IPS-11a (cell line): ENCODE measurements around the gene PIGK.
A peak's percentile ranks its signal among the peaks of the same experiment; 100 is the strongest.
"Not testable (repeated sequence)": the region's sequence is repeated elsewhere in the genome, so short reads cannot be mapped to it uniquely, and the experiment has no call there.

ENCODE experiments used
- H3K4me3 ChIP-seq: one replicate; pipeline ENCODE4 v1.5.1; 2013; ENCODE audit warnings: low read depth, low read length, control low read depth

The PIGK gene

DNA sequence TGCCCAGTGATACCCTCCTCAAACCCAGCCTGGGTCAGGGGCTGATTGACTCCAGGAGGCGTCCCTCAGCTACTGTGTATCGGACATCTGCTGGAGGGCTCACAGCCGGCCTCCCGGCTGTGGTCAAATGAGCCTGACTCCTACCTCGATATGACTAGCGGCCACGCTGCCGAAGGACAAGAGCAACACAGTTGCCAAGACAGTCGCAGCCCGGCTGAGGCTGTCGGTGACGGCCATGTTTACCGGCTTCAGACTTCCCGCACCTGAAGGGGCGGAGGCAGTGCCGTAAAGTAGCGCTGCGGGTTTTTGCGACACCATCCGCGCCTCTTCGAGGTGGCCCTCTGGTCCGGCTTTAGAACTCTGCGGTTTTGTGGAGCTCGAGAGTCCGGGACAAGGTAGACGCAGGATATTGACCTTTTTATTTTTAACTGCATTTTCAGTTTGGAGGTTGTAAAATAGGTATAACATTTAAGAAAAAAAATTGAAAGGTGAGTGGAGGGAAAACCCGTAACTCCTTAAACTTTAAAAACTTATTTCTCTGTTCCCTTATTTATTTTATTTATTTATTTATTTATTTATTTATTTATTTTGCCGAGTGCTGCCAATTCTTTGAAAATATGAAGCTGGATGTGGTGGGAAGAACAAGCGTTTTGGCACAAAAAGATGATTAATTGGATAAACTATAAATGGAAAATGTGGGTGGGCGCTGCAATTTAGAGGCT, at the start of gene PIGK:
Gene PIGK, minus strand, starts transcription at position 265 of the 722 bp plus-strand sequence. Its CDS starts 28 bp downstream, at position 237.
- peak within 1 kb of the TSS; percentile 97 for H3K4me3 ChIP-seq

GRCh38 chr1:77267035-77267434, 47.8 kb upstream of the PIGK start:
- no peak overlapping the region for H3K4me3 ChIP-seq

- no peak overlapping the region for H3K4me3 ChIP-seq
These were observed 46.0 kb upstream of the PIGK start for GRCh38 chr1:77265180-77265579.

DNA sequence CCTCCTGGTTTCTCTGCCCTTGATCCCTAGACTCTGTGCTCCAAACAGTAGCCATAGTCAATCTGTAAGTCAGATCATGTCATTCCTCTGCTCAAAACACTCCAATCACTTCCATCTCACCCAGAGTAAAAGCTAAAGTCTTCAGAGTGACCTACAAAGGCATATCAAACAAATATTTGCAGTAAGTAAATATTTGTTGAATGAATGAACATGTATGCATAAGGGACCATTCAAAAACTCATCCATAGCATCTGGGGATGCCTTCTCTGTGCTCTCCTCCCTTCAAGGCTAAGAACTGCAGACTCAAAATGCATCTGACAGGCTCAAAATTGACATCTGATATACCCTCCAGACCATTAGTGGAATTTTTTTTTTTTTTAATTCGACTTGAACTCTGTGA, 44.5 kb upstream of the PIGK start:
- H3K4me3 ChIP-seq: no peak overlapping the region

DNA sequence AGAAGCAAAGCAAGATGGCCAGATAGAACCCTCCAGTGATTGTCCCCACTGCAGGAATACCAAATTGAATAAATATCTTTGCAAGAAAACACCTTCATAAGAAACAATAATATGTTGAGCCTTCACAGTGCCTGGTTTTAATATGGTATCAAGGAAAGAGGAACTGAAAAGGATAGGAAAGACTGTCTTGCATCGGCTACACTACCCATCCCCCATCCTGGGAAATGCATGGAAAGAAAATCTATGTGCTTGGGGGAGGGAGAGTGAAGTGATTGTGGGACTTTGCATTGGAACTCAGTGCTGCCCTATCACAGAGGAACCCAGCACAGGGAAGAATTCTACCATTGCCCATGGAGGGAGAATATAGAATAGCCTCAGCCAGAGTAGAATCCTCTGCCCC, 34.0 kb upstream of the PIGK start:
- H3K4me3 ChIP-seq: no peak overlapping the region

- H3K4me3 ChIP-seq: no peak overlapping the region
These were observed 30.9 kb upstream of the PIGK start for GRCh38 chr1:77250126-77250525.

GRCh38 chr1:77245830-77246229, 26.6 kb upstream of the PIGK start:
- H3K4me3 ChIP-seq: no peak overlapping the region

DNA sequence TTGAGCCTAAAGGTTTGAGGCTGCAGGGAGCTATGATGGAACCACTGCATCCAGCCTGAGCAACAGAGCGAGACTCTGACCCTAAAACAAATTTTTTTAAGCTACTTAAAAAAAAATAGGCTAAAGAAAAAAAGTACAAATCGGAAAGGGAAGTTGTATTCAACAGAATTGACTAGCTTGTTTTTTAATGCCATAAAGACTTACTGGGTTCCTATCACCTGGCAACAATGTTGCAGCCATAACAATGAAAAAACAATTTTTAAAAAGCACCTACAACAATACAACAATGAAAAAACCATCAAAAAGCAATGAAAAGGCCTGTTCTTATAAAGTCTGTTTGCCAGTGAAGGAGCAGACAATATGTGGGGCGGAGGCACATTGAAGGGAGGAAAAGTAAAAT, 20.1 kb upstream of the PIGK start:
- H3K4me3 ChIP-seq: no peak overlapping the region

DNA sequence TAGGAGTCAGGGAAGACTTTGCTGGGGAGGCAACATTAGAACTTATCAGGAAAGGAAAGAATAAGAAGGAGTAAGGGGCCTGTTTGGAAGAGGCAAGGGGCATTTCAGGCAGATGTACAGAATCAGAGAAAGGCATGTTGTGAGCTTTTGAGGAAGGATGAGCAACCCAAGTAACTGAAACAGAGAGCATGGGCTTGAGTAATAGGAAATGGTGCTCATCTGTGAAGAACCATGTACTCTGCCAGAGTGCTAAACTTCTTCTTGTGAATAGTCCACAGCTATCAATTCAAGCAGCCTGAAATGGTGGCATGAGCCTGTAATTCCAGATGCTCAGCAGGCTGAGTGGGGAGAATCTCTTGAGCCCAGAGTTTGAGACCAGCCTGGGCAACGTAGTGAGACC, 19.2 kb upstream of the PIGK start:
- no peak overlapping the region for H3K4me3 ChIP-seq

DNA sequence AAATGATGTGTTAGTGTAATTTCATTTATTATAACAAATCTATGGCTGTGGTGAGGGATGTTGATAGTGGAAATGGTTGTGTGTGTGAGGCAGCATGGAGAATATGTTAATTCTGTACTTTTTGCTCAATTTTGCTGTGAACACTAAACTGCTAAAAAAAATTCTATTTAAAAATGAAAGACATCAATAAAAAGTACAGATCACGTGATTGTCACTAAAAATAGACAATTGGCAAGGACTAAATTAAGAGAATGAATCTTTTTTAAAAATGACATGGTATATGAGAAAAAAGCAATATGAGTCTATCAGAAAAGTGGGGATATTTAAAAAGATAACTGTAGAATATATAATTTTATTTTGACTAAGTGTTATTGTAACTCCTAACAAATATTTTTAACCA, 15.7 kb upstream of the PIGK start:
- H3K4me3 ChIP-seq: no peak overlapping the region

GRCh38 chr1:77234096-77234495, 14.9 kb upstream of the PIGK start:
- no peak overlapping the region for H3K4me3 ChIP-seq

GRCh38 chr1:77232829-77233228, 13.6 kb upstream of the PIGK start:
- no peak overlapping the region for H3K4me3 ChIP-seq

DNA sequence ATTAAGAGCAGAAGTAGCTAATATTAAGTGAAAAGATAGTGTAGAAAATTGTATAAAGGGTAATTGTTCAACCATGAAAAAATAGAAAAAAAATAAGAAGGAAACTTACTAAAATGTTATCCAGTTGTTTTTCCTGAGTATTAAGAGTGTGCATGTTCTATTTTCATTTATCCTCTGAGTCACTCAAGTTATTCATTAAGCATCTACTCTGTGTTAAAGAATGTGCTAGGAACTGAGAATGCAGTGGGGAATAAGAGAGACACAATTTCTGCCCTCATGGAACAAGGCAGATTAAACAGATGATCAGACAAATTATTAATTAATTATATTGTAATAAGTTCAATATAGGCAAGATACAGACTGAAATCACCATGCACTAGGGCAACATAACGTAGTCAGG, 10.8 kb upstream of the PIGK start:
- H3K4me3 ChIP-seq: no peak overlapping the region

DNA sequence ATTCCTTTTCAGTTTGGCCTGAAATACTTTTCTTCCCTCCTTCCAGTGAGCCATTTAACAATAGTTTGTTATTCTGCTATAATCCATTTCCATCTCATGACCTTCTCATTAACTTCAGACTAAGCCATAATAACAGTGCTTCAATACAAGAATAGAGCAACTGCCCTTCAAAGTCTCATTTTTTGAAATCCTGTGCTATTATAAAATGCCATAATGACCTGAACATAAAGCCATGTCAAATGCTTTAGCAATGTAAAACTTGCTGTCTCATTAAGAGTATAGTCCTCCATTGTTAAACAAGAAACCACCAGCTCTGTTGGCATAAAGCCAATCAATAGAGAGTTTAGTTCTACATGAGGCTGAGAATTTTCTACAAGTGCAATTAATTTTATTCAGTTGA, 9.6 kb upstream of the PIGK start:
- no peak overlapping the region for H3K4me3 ChIP-seq

- no peak overlapping the region for H3K4me3 ChIP-seq
These were observed 8.2 kb upstream of the PIGK start for GRCh38 chr1:77227381-77227780.

DNA sequence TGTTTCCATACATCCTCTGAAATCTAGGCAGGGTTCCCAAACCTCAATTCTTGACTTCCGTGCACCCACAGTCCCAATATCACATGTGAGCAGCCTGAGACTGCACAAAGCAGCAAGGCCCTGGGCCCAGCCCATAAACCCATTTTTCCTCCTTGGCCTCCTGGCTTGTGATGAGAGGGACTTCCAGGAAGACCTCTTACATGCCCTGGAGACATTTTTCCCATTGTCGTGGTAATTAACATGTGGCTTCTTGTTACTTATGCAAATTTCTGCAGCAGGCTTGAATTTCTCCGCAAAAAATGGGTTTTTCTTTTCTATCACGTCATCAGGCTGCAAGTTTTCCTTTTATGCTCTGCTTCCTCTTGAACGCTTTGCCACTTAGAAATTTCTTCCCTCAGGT, 3.3 kb upstream of the PIGK start:
- H3K4me3 ChIP-seq: no peak overlapping the region

DNA sequence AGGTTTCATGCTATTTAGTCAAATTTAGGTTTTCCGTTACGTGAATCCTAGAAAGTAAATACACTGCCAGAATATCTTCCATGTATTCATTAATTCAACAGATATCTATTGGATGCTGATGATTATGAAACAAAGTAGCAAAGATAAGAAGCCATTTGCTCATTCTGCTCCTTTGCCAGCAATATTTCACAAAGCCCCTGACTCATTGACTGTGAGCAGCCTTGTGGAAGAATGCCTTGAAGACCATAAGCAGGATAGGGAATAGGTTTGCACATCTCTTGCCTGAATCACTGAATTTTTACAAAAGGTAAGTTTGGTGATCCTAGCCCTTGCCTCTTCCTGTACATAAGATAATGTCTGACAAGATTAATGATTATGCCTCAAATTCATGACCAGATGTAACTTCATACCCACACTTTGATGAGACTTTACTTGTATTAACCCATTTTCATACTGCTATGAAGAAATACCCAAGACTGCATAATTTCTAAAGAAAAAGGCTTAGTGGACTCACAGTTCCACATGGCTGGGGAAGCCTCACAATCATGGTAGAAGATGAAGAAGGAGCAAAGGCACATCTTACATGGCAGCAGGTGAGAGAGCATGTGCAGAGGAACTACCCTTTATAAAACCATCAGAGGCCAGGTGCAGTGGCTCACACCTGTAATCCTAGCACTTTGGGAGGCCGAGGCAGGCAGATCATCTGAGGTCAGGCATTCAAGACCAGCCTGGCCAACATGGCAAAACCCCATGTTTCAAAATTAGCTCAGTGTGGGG, 1.6 kb upstream of the PIGK start:
- no peak overlapping the region for H3K4me3 ChIP-seq

DNA sequence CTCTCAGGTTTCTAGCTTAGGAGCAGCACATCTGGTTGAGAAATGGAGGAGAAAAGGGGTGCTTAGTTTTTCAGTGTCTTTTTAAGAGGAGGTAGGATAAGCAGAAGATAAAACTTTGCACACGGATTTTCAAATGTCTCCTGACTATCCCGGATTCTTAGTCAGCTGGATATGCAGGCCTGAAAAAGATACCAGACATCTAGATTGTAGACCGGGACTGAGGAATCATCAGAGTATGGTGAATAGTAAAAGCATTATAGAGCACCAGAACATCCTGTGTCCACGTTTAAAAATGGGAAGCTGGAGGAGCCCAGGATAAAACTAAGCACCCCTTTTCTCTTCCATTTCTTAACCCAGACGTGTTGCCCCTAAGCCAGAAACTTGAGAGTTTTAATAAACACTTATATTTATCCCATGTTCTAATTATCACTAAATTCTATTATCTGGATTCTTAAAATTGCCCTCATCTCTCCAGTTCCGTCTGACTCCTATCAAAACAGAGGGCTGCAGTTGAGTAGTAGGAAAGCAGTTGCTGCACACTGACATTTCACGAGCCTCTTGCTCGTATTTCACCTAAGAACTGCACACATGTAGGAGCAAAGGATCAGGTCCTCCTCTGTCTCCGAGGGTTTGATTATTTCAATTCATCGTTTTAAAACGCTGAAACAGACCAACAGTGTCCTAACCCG, 609 bp downstream of the PIGK start:
- peak overlapping the region; percentile 97 for H3K4me3 ChIP-seq

GRCh38 chr1:77204043-77204442, 15.2 kb downstream of the PIGK start:
- not testable (repeated sequence) for H3K4me3 ChIP-seq

DNA sequence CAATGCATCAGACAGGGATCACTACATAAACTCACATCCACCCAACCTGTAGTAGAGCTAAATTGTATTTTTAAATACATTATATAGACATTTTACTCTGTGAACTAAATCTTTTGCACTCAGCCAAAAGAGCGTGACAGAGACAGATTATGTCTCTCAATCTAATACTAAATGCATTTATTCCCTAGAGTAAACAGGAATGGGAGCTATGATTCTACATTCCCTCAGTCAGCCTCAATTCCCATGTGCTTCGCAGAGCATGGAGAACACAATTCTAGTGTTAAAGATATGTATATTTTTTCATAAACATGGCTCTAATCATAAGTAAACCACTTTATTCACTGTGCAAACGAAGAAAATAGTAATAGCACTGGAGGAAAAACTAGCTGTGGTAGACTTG, 16.5 kb downstream of the PIGK start:
- no peak overlapping the region for H3K4me3 ChIP-seq

GRCh38 chr1:77200806-77201205, 18.4 kb downstream of the PIGK start:
- no peak overlapping the region for H3K4me3 ChIP-seq

GRCh38 chr1:77200293-77200692, 18.9 kb downstream of the PIGK start:
- no peak overlapping the region for H3K4me3 ChIP-seq
